ENCODE measurements around the gene RPF1.
"Not testable (repeated sequence)": the region's sequence is repeated elsewhere in the genome, so short reads cannot be mapped to it uniquely, and the experiment has no call there.

Gene RPF1, protein sequence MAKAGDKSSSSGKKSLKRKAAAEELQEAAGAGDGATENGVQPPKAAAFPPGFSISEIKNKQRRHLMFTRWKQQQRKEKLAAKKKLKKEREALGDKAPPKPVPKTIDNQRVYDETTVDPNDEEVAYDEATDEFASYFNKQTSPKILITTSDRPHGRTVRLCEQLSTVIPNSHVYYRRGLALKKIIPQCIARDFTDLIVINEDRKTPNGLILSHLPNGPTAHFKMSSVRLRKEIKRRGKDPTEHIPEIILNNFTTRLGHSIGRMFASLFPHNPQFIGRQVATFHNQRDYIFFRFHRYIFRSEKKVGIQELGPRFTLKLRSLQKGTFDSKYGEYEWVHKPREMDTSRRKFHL

DNA sequence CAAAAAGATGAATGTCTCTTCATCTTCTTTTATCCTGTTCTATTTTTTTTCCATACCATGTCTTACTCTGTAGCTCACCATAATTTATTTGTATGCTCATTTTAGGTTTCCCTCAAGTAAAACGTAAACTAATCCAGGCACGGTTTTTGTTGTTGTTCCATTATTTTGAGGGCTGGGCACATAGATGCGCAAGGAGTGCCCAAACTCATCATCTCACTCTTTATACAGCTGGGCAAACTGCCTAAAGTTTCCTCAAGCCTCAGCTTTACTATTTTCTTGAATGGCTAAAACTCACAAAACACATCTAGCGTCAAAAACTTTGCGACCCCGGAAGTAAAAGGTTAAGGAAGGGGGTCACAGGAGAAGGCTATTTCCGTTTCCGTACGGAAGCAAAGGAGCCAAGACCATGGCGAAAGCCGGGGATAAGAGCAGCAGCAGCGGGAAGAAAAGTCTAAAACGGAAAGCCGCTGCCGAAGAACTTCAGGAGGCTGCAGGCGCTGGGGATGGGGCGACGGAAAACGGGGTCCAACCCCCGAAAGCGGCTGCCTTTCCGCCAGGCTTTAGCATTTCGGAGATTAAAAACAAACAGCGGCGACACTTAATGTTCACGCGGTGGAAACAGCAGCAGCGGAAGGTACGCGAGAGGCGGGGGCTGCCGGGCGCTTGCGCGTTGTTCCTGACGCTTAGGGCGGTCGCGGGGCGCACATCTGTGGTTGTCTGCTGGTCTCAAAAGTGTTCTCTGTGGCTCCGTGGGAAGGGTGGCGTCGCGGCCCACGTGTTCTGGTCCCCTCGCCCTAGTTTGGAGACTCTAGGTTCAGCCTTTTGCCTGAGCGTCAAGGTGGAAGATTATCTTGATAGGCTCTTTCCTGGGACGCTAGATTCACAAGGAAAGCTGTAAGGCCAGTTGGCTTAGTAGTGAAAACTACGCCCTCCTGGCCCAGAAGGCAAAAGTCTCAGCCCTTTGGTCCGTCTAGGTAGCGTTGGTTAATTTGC is at the start of gene RPF1:
Gene RPF1, plus strand, starts transcription at position 391 of the 993 bp plus-strand sequence. Its CDS starts 16 bp downstream, at position 407.
- DNase-seq: peak; percentile 76

DNA sequence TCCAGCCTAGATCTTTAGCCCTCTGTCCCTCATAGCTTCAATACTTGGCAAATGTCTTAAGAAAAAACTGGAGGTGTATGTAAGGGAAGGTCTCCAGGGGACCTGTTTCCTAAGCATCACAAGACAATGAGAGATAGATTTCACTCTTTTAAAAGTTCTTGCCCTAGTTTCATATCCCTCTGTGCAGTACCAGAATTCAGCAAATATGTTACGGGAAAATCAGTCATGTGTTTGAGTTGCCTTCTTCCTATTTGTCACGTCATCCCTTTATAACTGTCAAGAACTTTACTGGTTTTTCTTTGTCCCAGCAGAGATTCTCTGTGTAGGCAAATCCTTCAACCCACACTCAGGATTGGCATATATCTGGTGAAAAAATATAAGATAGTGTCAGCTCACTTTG is 48.5 kb upstream of the RPF1 start:
- no peak for DNase-seq

DNA sequence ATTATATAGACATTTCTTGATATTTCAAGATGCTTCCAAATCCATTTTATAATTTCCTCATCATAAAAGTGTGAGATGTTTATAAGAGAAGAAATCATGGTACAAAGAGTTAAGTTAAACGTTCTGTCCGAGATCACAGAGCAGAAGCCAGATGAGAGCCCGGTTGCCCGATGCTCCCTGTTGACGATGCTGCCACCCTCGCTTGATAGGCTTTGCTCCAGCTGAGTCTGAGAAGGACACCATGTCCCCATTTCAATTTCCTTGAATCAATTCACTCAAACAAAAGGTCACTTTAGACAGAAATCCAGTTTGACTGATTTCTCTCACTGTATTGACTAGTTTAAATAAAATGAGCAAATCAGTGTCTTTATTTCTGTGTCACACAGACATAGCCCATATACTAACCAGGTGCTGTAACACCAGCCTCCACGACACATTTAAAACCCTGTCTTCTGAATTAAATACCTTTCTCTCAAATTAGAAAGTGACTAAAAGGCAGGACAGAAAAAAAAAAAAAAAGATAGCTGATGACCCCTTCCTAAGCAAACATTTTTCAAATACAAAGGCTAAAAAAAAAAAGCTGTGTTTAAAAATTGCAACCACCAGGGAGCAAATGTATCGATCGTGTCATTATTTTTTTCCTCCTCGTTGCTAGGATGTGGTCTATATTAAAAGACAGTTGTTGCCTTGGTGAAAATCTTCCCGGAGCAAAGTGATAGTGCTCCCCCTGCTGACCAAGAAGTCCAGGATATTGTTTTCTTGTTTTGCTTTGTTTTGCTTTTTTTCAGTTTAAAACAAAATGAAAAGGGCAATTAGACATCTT is 45.6 kb upstream of the RPF1 start:
- peak; percentile 65 for DNase-seq

DNA sequence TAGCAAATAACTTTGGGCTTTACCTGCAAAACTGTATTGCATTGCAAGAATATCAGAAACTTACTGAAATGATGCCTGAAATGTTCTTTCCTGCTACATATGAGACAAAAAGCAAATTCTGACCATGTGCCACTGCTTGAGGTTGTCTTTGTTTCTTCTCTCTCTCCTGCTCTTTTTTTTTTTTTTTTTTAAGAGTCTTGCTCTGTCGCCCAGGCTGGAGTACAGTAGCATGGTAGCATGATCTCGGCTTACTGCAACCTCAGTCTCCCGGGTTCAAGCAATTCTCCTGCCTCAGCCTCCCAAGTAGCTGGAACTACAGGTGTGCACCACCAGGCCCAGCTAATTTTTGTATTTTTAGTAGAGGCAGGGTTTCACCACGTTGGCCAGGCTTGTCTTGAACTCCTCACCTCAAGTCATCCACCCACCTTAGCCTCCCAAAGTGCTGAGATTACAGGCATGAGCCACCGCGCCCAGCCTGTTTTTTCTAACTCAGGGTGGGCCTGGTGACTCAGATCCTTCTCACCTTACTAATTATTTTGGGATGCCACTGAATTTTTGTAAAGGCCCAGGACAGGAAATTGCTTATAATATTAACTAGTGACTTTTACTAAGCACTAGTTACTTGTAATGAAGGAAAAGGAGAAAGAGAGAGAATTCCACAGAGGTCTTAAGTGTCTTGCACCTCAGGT is 44.8 kb upstream of the RPF1 start:
- no peak for DNase-seq

DNA sequence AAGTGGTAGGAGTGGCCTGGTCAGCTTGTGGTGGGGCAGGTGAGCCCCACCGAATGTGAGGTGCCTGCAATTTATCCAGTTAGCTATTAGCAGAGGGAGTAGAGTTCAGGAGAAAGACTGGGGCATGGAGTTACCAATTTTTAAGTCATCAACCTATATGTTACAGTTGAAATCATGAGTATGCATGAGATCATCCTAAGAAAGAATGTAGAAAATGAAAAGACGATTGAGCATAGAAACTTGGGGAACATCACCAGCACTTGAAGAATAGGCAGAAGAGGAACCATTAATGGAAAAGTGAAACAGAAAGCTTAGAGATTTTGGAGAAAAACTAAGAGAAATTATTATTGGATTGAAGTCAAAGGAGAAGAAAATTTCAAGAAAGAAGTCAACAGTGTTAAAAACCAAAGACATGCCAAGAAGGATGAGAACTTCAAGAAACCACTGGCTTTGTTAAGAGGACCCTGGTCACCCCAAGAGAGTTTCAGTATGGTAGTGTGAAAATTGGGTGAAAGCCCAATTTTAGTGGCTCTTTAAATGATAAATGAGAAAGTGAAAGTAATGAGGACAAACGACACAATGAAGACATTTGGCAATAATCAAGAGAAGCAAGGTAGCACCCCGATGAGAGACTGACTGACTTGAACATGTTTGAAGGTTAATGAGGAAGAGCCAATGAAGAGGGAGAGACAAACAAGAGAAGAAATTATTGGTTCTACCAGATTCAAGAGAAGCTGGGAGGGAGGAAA is 44.1 kb upstream of the RPF1 start:
- no peak for DNase-seq

DNA sequence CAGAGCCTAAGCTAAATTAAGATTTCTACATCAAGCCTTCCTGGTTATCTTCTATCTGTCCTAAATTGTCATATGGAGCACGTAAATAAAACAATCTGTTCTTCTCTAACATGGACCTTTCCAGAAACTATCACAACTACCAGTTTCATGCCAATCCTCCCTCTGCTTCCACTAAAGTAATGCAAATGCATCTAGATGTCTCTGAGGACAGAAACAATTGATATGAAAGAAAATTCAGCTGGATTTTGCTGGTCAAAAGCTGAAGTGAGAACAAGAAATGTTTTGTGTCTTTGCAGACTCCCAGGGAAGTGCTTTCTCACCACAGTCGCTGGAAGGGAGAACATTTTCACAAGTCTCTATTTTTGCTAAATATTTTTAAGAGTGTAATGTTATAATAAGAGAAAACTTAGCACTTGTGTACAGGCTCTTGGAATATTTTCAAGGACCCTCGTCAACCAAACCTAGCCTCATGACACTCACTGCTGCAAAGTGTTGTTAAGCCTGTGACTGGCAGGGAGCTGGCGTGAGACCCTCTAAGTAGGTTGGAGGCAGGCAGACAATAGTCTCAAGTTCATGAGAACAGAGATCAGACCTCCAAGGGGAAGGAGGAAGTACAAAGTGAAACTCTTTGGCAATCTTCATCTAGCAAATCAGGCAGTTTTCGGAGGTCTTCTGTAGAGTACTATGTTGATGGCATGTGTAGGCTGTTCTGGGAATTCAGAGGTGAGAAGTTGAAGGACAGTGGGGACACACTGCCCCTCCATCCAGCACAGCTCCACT is 42.0 kb upstream of the RPF1 start:
- DNase-seq: no peak

DNA sequence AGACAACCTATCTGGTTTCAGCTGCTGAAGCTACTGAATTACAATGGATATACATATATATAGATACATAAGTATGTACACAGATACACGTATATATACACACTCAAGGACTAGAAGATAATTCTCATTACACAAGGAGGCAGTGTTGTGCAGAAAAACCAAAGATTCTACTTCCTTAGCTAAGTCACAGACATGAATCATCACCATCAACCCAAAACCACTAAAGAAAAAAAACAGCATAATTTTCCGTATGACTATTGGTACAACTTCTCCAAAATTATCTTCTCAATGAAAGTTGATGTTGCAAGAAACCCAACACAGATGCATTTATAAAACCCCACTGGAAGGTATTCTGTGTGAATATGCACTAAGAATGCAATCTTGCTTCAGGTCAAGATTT is 36.8 kb upstream of the RPF1 start:
- DNase-seq: no peak

DNA sequence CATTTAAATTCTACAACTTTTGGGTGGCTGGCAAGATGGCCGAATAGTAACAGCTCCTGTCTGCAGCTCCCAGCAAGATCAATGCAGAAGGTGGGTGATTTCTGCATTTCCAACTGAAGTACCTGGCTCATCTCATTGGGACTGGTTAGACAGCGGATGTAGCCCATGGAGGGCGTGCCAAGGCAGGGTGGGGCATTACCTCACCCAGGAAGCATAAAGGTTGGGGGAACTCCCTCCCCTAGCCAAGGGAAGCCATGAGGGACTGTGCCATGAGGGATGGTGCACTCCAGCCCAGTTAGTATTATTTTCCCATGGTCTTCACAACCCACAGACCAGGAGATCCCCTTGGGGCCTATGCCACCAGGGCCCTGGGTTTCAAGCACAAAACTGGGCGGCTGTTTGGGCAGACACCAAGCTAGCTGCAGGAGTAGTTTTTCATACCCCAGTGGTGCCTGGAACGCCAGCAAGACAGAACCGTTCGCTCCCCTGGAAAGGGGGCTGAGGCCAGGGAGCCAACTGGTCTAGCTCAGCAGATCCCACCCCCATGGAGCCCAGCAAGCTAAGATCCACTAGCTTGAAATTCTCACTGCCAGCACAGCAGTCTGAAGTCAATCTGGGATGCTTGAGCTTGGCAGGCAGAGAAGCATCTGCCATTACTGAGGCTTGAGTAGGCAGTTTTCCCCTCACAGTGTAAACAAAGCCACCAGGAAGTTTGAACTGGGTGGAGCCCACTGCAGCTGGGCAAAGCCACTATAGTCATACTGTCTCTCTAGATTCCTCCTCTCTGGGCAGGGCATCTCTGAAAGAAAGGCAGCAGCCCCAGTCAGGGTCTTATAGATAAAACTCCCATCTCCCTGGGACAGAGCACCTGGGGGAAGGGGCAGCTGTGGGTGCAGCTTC is 36.1 kb upstream of the RPF1 start:
- DNase-seq: not testable (repeated sequence)

DNA sequence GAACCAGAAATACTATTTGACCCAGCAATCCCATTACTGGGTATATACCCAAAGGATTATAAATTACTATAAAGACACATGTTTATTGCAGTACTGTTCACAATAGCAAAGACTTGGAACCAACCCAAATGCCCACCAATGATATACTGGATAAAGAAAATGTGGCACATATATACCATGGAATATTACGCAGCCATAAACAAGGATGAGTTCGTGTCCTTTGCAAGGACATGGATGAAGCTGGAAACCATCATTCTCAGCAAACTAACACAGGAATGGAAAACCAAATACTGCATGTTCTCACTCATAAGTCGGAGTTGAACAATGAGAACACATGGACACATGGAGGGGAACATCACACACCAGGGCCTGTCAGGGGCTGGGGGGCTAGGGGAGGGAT is 30.4 kb upstream of the RPF1 start:
- not testable (repeated sequence) for DNase-seq

DNA sequence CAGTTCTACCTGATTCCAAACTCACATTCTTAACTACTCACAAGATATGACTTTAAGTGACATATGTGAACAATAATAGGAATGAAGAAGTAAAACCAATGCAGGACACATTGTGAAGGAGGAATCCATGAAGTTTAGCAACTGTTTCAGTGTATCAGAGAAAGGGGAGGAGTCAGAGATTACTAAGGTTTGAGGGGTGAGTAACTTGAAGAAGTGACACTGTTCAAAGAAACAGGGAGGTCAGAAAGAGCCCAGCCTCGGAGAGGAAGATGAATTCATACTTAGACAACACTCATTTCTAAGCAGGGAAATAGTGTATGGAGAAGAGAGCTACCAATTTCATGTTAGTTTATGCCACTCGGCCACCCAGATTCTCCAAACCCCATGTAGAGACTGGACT is 28.2 kb upstream of the RPF1 start:
- DNase-seq: no peak

DNA sequence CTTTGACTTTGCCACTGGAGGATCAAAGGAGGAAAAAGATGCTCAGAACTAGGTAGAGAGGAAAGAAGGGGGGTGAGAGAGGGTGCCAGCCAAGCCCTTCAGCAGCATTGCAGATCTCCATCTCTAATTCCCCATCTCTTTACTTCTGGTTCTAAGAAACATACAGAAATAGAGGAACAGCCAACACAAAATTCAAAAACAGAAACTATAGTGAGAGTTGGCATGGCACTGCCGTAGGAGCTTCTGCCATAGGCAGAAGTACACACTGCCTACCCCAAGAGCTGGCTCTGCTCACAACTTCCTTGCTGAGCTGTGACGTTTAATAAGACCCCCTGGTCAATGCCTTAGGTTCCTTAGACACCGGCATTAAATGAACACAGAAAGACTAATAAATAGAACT is 26.6 kb upstream of the RPF1 start:
- DNase-seq: no peak

DNA sequence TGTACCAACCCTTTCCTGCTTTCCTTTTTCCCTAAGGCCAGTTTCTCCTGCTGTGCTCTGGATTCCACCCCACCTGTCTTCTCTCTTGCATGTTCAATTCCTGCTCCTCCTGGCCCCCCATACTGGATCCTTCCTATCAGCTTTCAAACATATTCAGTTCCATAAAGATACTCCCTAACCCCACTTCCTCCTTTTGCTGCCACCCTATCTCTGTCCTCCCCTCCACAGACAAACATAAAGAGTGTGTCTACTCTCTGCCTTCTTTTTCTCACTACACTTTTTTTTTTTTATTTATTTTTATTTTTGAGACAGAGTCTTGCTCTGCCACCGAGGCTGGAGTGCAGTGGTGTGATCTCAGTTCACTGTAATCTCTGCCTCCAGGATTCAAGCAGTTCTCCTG is 16.9 kb upstream of the RPF1 start:
- DNase-seq: no peak

DNA sequence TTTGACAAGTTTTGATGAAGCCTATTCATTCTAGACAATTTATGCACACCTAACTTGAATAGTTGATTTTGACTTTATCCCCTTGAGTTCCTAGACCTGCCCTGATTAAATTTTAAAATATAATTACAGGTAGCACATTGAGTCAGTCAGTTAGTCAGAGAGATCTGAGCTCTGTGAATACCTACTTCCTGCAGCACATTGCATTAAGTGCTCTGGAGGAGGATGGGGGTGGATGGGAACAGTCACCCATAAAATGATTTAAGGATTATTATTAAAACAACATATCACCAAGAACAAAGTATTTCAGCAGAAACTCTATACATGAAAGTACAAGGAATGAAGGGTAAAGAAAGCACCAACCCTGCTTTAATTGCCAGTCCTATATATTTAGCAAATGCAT is 11.8 kb upstream of the RPF1 start:
- DNase-seq: no peak

DNA sequence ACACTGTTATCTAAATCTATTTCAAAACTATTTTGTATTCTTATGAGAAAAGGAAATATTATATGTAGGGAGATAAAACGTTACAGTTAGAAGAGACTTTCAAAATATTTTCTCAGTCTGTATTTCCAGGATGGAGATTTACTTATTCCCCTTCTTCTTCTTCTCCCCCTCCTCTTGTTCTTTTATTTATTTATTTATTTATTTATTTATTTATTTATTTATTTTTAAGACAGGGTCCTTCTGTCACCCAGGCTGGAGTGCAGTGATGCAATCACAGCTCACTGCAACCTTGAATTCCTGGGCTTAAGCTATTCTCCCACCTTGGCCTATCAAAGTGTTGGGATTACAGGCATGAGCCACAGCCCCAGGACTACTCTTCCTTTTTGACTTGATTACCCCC is 2.8 kb upstream of the RPF1 start:
- no peak for DNase-seq

DNA sequence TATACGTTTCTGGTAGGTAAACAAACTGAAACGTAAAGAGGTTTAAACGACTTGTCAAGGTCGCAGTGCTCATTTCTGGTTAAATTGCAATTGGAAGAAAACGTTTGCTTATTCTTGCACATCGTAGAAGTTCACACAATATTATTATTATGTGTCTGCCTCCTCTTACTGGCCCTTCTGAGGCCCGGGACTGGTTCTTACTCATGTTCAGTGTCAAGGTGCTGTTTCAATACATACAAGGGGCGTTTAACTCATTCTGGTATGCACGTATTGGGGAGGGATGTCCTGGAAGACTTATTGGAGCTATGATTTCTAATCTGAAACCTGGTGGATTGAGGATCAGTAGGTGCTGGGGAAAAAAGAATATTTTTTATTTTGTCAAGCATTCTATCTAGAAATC is 932 bp downstream of the RPF1 start:
- no peak for DNase-seq

DNA sequence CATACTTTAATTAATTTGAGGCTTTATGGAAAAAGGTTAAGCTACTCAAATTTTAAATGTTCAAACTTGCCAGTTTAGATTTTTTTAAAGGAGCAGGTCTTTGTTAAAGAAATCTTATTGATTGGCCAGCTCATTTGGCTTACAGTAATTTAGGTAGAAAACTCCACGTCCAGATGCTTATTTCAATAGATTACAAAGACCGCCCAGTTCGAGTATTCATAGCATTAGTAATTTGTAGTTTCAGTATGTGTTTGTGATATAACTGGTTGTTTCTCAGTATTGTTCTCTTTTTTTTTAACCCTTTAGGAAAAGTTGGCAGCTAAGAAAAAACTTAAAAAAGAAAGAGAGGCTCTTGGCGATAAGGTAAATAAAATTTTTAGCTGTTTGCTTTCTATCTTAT is 1.6 kb downstream of the RPF1 start:
- no peak for DNase-seq

DNA sequence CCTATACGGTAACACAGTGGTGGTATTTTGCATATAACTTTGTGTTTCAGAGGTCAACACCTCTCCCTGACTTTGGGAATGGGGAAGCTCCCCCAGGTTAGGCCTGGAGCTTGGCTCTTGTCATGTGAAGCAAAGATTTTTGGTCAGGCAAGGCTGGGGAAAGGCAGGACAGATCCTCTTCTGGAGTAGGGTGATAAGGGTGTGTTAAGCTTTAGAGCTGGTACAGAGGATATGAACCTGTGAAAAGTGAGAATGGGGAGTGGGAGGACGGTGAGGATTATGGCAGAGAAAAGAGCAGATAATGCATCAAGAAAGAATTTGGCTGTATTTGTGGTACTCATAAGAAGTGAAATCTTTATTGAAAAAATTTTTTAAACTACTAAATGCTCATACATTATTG is 2.3 kb downstream of the RPF1 start:
- no peak for DNase-seq

DNA sequence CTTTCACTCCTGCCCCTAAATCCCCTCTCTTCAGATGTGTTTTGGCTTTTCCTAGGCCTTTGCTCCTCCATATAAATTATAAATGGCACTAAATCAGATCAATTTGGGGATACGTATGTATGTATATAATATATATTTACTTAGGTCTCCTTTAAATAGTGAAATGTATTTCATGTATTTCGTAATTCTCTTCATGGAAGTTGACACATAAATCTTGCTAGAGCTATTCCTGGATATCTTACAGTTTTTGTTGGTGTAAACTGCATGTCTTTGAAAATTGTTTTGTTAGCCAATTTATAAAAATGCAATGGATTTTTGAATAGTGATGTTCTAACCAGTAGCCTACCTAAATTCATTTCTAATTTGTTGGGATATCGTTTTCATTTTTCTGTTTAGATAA is 9.0 kb downstream of the RPF1 start:
- DNase-seq: no peak

DNA sequence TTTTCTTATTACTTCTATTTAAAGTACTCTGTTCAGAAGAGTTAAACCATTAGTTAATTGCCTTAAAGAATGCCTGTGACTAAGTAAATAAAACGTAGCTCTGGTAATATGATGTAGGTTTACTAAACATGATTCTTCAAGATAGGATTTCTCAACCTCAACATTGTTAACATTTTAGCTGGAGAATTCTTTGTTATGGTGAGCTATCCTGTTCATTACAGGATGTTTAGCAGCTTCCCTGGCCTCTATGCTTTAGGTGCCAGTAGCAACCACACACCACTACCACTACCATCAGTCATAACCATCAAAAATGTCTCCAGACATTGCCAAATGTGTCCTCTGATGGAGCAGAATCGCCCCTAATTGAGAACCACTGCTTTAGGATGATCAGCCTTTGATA is 10.7 kb downstream of the RPF1 start:
- DNase-seq: no peak

DNA sequence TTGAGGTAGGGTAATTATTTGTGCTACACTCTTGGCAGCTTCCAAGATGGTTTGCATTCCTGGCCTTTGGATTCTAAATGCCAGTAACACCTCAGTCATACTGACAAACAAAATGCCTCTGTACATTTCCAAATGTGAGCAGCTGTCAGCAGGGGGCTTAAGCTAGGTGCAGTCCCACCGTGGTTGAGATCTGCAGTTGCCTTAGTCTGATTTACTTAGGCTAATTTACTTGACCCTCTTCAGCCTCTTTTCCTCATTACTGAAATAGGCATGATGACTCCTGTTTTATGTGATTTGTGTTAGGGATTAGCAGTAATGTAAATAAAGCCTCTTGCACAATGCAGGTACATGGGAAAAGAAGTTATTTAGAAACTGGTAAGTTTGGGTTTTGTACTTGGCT is 13.7 kb downstream of the RPF1 start:
- DNase-seq: no peak
